WTC11 (cell line): Measurements from ENCODE around the gene WWOX. TPM values are rescaled to one million over a fixed set of nuclear protein-coding genes. Genes with fewer than 3 reads are reported as not detected.

Experiments used
- ATAC-seq: fragments of 200-7000 bp; cut with Tn5 transposase; 2 replicates; pipeline ENCODE4 v1.10.0; 2021; ENCODE audit warnings: mild to moderate bottlenecking, moderate library complexity
- CTCF ChIA-PET: fragments of 300-600 bp; sonication (Branson Sonifier 250); formaldehyde crosslinking; loops from one replicate; lab custom pipeline; 2021; ENCODE audit warnings: antibody characterized with exemption; lab: Charles Lee
- POLR2A ChIA-PET: fragments of 350-600 bp; sonication (Branson Sonifier 250); formaldehyde crosslinking; loops from one replicate; lab custom pipeline; 2021; ENCODE audit warnings: antibody characterized with exemption; lab: Charles Lee
- DNase-seq: peaks from one replicate; pipeline ENCODE4 v3.0.0; 2021; ENCODE audit warnings: low spot score
- H3K27ac Mint-ChIP-seq: 2 replicates; pipeline ENCODE4 v1.8.0; 2021; ENCODE audit warnings: mixed read lengths
- H3K27me3 Mint-ChIP-seq: 2 replicates; pipeline ENCODE4 v1.8.0; 2021; ENCODE audit warnings: low read depth, mild to moderate bottlenecking, moderate library complexity, mixed read lengths
- H3K36me3 Mint-ChIP-seq: 2 replicates; pipeline ENCODE4 v1.8.0; 2021; ENCODE audit warnings: mixed read lengths
- H3K4me1 Mint-ChIP-seq: 2 replicates; pipeline ENCODE4 v1.8.0; 2022; ENCODE audit warnings: mixed read lengths
- H3K4me3 Mint-ChIP-seq: 2 replicates; pipeline ENCODE4 v1.8.0; 2021; ENCODE audit warnings: mild to moderate bottlenecking, moderate library complexity, mixed read lengths
- H3K9me3 Mint-ChIP-seq: 2 replicates; pipeline ENCODE4 v1.8.0; 2021; ENCODE audit warnings: mixed read lengths
- ATF3 ChIP-seq: sonication (generic); formaldehyde crosslinking; conservative IDR thresholded peaks from 2 replicates; pipeline ENCODE4 v1.8.1; 2022; ENCODE audit warnings: mild to moderate bottlenecking, missing genetic modification reagents
- CBFB ChIP-seq: sonication (generic); formaldehyde crosslinking; IDR thresholded peaks from 2 replicates; pipeline ENCODE4 v1.8.1; 2022; ENCODE audit warnings: mild to moderate bottlenecking, low read depth, missing genetic modification reagents
- CREB1 ChIP-seq: sonication (generic); formaldehyde crosslinking; IDR thresholded peaks from 2 replicates; pipeline ENCODE4 v1.8.0; 2023; ENCODE audit warnings: mild to moderate bottlenecking, missing genetic modification reagents
- CREM ChIP-seq: sonication (generic); formaldehyde crosslinking; IDR thresholded peaks from 2 replicates; pipeline ENCODE4 v1.8.1; 2022; ENCODE audit warnings: mild to moderate bottlenecking, missing genetic modification reagents, moderate library complexity
- ELF4 ChIP-seq: sonication (generic); formaldehyde crosslinking; IDR thresholded peaks from 2 replicates; pipeline ENCODE4 v1.8.1; 2022; ENCODE audit warnings: low read depth, mild to moderate bottlenecking, moderate library complexity, missing genetic modification reagents
- EMX1 ChIP-seq: fragments of 250-450 bp; sonication (Bioruptor Pico); IDR thresholded peaks from 2 replicates; pipeline ENCODE4 v1.8.0; 2021; ENCODE audit warnings: mild to moderate bottlenecking
- ETV6 ChIP-seq: sonication (generic); formaldehyde crosslinking; IDR thresholded peaks from 2 replicates; pipeline ENCODE4 v1.8.1; 2022; ENCODE audit warnings: mild to moderate bottlenecking, missing genetic modification reagents
- FOXP1 ChIP-seq: sonication (generic); formaldehyde crosslinking; IDR thresholded peaks from 2 replicates; pipeline ENCODE4 v1.8.0; 2022; ENCODE audit warnings: missing genetic modification reagents, mild to moderate bottlenecking, moderate library complexity, borderline replicate concordance
- FOXP4 ChIP-seq: sonication (generic); formaldehyde crosslinking; IDR thresholded peaks from 2 replicates; pipeline ENCODE4 v1.8.0; 2022; ENCODE audit warnings: mild to moderate bottlenecking, missing genetic modification reagents
- JAZF1 ChIP-seq: fragments of 250-450 bp; sonication (Bioruptor Pico); IDR thresholded peaks from 2 replicates; pipeline ENCODE4 v1.9.0; 2021; ENCODE audit warnings: moderate library complexity, mild to moderate bottlenecking, inconsistent platforms
- JUN ChIP-seq: sonication (generic); formaldehyde crosslinking; IDR thresholded peaks from 2 replicates; pipeline ENCODE4 v1.8.0; 2023; ENCODE audit warnings: mild to moderate bottlenecking, missing genetic modification reagents
- MLX ChIP-seq: sonication (generic); formaldehyde crosslinking; IDR thresholded peaks from 2 replicates; pipeline ENCODE4 v1.8.1; 2023; ENCODE audit warnings: mild to moderate bottlenecking, missing genetic modification reagents, moderate library complexity
- NR3C1 ChIP-seq: sonication (generic); formaldehyde crosslinking; conservative IDR thresholded peaks from 2 replicates; pipeline ENCODE4 v1.8.1; 2023; ENCODE audit warnings: low read depth, mild to moderate bottlenecking, missing genetic modification reagents
- PRRX2 ChIP-seq: fragments of 250-450 bp; sonication (Bioruptor Pico); IDR thresholded peaks from 2 replicates; pipeline ENCODE4 v1.8.0; 2021; ENCODE audit warnings: mild to moderate bottlenecking
- RORB ChIP-seq: fragments of 250-450 bp; sonication (Bioruptor Pico); IDR thresholded peaks from 2 replicates; pipeline ENCODE4 v1.9.0; 2021; ENCODE audit warnings: mild to moderate bottlenecking
- TCF7 ChIP-seq: sonication (generic); formaldehyde crosslinking; IDR thresholded peaks from 2 replicates; pipeline ENCODE4 v1.8.0; 2022; ENCODE audit warnings: mild to moderate bottlenecking, low read depth, missing genetic modification reagents, moderate library complexity
- USF2 ChIP-seq: sonication (generic); formaldehyde crosslinking; IDR thresholded peaks from 2 replicates; pipeline ENCODE4 v1.8.1; 2023; ENCODE audit warnings: mild to moderate bottlenecking, missing genetic modification reagents, moderate library complexity
- ZNF416 ChIP-seq: fragments of 250-450 bp; sonication (Bioruptor Pico); IDR thresholded peaks from 2 replicates; pipeline ENCODE4 v1.9.0; 2021; ENCODE audit warnings: mild to moderate bottlenecking, inconsistent platforms
- ZNF532 ChIP-seq: fragments of 250-450 bp; sonication (Bioruptor Pico); IDR thresholded peaks from 2 replicates; pipeline ENCODE4 v1.9.0; 2021; ENCODE audit warnings: mild to moderate bottlenecking, borderline replicate concordance
- ZNF671 ChIP-seq: fragments of 250-450 bp; sonication (Bioruptor Pico); IDR thresholded peaks from 2 replicates; pipeline ENCODE4 v1.8.0; 2021; ENCODE audit warnings: mild to moderate bottlenecking
- total RNA-seq: library from RNA; stranded (reverse); gene quantifications from 3 replicates; pipeline ENCODE4 v1.2.3, GENCODE V29; 2021
- TF ChIP-seq, protein P1 (sequence below): fragments of 250-450 bp; sonication (Bioruptor Pico); conservative IDR thresholded peaks from 2 replicates; pipeline ENCODE4 v1.9.0; 2021; ENCODE audit warnings: mild to moderate bottlenecking
- TF ChIP-seq, protein P2 (sequence below): sonication (generic); formaldehyde crosslinking; IDR thresholded peaks from 2 replicates; pipeline ENCODE4 v1.8.1; 2022; ENCODE audit warnings: low read depth, missing genetic modification reagents, borderline replicate concordance
- TF ChIP-seq, protein P3 (sequence below): sonication (generic); formaldehyde crosslinking; IDR thresholded peaks from 2 replicates; pipeline ENCODE4 v1.8.0; 2023; ENCODE audit warnings: mild to moderate bottlenecking, missing genetic modification reagents

WWOX gene
- total RNA-seq, 1 experiment from 2014 or later: 15.7 TPM

DNA sequence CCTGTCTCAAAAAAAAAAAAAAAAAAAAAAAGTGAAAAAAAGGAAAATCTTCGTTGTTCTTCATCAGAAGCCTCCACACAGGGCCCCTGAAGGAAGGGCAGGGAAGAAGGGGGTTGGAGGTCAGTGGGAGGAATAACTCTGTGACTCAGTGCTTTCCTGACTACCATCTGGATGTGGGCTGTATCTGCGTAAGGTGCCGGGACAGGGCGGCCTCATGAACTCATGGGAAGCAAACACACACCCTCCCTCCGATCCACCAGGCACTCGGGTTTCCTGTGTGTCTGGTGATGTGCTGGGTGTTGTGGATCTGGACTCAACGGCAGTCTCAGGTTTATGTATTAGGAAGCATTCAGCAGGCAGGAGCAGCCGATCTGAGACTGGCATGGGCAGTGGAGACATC lies 691.6 kb downstream of the WWOX start:
- no peak overlapping the region for H3K27ac Mint-ChIP-seq
- CTCF ChIA-PET: no interaction called here
- TF ChIP-seq FOXP4: no peak
- no peak for TF ChIP-seq ZNF671 (CRISPR knock-in tag)
- no peak for TF ChIP-seq RORB (CRISPR knock-in tag)
- TF ChIP-seq, protein P1, sequence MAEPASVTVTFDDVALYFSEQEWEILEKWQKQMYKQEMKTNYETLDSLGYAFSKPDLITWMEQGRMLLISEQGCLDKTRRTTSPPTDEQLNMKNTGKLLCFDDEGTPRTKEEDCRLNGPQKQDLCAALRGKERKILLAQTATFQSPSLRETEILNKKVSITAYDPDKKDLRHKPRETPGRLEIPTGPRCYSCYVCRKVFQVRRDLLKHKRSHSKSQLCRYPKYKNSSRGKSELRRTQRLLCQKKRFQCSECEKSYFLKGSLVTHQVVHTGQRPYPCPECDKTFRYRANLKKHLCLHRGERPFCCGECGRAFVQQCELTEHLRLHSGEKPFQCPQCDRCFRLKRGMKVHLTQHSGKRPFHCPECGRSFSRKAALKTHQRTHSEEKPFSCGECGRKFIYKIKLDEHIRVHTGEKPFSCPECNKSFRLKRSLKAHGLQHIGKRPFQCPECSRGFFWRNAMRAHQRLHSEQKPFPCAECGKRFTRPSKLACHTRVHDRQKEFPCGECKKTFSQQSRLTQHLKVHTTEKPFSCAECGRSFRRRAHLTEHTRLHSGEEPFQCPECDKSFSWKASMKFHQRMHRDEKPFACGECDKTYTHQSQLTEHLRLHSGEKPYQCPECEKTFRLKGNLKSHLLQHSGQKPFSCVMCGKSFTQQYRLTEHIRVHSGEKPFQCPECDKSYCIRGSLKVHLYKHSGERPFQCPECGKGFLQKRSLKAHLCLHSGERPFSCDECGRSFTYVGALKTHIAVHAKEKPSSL: no peak
- TF ChIP-seq, protein P2, sequence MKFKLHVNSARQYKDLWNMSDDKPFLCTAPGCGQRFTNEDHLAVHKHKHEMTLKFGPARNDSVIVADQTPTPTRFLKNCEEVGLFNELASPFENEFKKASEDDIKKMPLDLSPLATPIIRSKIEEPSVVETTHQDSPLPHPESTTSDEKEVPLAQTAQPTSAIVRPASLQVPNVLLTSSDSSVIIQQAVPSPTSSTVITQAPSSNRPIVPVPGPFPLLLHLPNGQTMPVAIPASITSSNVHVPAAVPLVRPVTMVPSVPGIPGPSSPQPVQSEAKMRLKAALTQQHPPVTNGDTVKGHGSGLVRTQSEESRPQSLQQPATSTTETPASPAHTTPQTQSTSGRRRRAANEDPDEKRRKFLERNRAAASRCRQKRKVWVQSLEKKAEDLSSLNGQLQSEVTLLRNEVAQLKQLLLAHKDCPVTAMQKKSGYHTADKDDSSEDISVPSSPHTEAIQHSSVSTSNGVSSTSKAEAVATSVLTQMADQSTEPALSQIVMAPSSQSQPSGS: no peak
- TF ChIP-seq ETV6 (CRISPR knock-in tag): no peak
- TF ChIP-seq ATF3: no peak
- no peak for TF ChIP-seq JUN (CRISPR knock-in tag)
- TF ChIP-seq JAZF1: no peak
- no peak for TF ChIP-seq ZNF532
- TF ChIP-seq CREB1 (CRISPR knock-in tag): no peak
- no peak for TF ChIP-seq ELF4 (CRISPR knock-in tag)
- TF ChIP-seq EMX1 (CRISPR knock-in tag): no peak
- no peak for TF ChIP-seq USF2 (CRISPR knock-in tag)
- H3K36me3 Mint-ChIP-seq: no peaks in the 10 kb centered on the region
- POLR2A ChIA-PET: no interaction called here
- DNase-seq (no peak), ATAC-seq (no peak)
- no peaks in the 10 kb centered on the region for H3K4me1 Mint-ChIP-seq
- no peak overlapping the region for H3K4me3 Mint-ChIP-seq
- peaks cover 4% of the 10 kb centered on the region for H3K9me3 Mint-ChIP-seq
- peaks cover 14% of the 10 kb centered on the region; the same call in 1 of the 2 replicates for H3K27me3 Mint-ChIP-seq

DNA sequence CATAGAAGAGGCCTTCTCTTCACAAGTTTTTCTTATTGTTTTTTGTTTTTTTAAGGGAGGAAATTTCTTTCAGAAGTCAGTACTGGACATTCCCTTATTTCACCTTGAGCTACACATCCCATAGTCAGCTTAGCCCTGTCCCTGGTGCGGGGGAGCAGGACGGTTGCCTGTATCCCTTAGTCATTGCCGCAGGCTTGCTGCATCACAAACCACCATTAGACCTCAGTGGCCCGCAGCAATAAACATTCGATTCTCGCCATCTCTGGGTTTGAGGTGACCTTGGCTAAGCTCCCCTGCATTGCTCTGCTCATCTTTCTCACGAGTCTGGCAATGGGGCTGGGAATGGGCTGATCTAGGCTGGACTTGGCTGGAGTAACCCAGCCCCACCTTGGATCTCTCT lies 692.5 kb downstream of the WWOX start:
- Mint-ChIP-seq H3K9me3 (peaks cover 9% of the 10 kb centered on the region), H3K4me1 (no peaks in the 10 kb centered on the region), H3K36me3 (no peaks in the 10 kb centered on the region), H3K27ac (no peak overlapping the region), H3K27me3 (peaks cover 14% of the 10 kb centered on the region; the same call in 1 of the 2 replicates), H3K4me3 (no peak overlapping the region)
- ATAC-seq (no peak), DNase-seq (no peak)
- ChIA-PET CTCF (no interaction called here), POLR2A (no interaction called here)
- TF ChIP-seq CREM (CRISPR knock-in tag): no peak
- no peak for TF ChIP-seq MLX (CRISPR knock-in tag)
- no peak for TF ChIP-seq NR3C1 (CRISPR knock-in tag)
- TF ChIP-seq FOXP1 (CRISPR knock-in tag): no peak
- no peak for TF ChIP-seq ELF4 (CRISPR knock-in tag)
- TF ChIP-seq CBFB (CRISPR knock-in tag): no peak
- TF ChIP-seq PRRX2 (CRISPR knock-in tag): no peak
- TF ChIP-seq ETV6 (CRISPR knock-in tag): no peak
- no peak for TF ChIP-seq ZNF416 (CRISPR knock-in tag)
- no peak for TF ChIP-seq TCF7 (CRISPR knock-in tag)
- TF ChIP-seq, protein P3, sequence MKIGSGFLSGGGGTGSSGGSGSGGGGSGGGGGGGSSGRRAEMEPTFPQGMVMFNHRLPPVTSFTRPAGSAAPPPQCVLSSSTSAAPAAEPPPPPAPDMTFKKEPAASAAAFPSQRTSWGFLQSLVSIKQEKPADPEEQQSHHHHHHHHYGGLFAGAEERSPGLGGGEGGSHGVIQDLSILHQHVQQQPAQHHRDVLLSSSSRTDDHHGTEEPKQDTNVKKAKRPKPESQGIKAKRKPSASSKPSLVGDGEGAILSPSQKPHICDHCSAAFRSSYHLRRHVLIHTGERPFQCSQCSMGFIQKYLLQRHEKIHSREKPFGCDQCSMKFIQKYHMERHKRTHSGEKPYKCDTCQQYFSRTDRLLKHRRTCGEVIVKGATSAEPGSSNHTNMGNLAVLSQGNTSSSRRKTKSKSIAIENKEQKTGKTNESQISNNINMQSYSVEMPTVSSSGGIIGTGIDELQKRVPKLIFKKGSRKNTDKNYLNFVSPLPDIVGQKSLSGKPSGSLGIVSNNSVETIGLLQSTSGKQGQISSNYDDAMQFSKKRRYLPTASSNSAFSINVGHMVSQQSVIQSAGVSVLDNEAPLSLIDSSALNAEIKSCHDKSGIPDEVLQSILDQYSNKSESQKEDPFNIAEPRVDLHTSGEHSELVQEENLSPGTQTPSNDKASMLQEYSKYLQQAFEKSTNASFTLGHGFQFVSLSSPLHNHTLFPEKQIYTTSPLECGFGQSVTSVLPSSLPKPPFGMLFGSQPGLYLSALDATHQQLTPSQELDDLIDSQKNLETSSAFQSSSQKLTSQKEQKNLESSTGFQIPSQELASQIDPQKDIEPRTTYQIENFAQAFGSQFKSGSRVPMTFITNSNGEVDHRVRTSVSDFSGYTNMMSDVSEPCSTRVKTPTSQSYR: no peak
